NCI-H1105 (cell line): ENCODE measurements around the gene PTGES3.
"Not testable (repeated sequence)": the region's sequence is repeated elsewhere in the genome, so short reads cannot be mapped to it uniquely, and the experiment has no call there.

ENCODE experiments used
- DNase-seq: peaks from one replicate; lab custom pipeline; 2025; lab: John Stamatoyannopoulos, UW

PTGES3 gene

DNA sequence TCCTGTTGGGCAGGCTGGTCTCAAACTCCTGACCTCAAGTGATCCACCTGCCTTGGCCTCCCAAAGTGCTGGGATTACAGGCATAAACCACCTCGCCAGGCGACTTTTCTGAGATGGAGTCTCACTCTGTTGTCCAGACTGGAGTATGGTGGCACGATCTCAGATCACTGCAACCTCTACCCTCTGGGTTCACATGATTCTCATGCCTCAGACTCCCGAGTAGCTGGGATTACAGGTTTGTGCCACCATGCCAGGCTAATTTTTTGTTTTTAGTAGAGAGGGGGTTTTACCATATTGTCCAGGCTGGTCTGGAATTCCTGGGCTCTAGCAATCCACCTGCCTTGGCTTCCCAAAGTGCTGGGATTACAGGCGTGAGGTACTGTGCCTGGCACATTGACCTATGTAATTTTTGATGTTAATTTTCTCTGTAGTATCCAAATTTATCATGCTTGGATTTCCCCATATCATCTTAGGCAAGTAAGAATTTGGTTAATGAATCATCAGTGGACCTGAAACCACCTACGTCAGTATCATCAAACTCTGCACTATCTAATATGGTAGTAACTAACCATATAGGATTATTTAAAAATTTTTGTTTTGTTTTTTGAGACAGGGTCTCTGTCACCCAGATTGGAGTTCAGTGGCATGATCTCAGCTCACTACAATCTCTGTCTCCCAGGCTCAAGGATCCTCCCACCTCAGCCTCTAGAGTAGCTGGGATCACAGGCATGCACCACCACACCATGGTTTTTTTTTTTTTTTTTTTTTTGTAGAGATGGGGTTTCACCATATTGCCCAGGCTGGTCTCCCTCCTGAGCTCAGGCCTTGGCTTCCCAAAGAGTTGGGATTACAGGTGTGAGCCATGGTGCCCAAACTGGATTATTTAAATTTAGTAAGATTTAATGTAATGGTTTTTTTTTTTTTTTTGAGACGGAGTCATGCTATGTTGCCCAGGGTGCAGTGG is 30.4 kb downstream of the PTGES3 start:
- DNase-seq, result no peak

- not testable (repeated sequence) for DNase-seq
These were observed 34.3 kb downstream of the PTGES3 start for GRCh38 chr12:56653781-56654180.

DNA sequence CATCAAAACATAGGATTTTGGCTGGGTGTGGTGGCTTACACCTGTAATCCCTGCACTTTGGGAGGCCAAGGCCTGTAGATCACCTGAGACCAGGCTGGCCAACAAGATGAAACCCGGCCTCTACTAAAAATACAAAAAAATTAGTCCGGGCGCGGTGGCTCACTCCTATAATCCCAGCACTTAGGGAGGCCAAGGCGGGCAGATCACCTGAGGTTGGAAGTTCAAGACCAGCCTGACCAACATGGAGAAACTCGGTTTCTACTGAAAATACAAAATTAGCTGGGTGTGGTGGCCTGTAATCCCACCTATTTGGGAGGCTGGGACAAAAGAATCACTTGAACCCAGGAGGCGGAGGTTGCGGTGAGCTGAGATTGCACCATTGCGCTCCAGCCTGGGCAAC is 40.1 kb downstream of the PTGES3 start:
- DNase-seq, result not testable (repeated sequence)

- DNase-seq, result peak; percentile 90
These were observed 42.2 kb downstream of the PTGES3 start, which contains the start of gene ATP5F1B for GRCh38 chr12:56645717-56646446. TSS of gene ATP5F1B (minus strand) at chr12:56645984. CDS start at chr12:56645963, 21 bp downstream.

GRCh38 chr12:56645201-56645716 is 42.8 kb downstream of the PTGES3 start:
- DNase-seq, result no peak

GRCh38 chr12:56644654-56645053 is 43.4 kb downstream of the PTGES3 start:
- DNase-seq, result no peak

DNA sequence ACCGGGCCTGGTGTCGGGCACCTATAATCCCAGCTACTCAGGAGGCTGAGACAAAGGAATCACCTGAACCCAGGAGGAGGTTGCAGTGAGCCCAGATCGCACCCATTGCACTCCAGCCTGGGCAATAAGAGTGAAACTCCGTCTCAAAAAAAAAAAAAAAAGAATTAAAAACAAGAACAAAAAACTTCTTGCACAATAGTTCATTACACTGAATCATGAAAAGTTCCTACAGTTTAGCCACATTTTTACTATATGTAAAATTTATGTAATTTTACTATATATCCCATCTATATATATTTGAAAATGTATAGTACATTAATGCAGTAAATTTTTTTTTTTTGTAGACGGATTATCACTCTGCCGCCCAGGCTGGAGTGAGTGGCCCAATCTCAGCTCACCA is 46.9 kb downstream of the PTGES3 start:
- no peak for DNase-seq

GRCh38 chr12:56637621-56638020 is 50.5 kb downstream of the PTGES3 start:
- no peak for DNase-seq

DNA sequence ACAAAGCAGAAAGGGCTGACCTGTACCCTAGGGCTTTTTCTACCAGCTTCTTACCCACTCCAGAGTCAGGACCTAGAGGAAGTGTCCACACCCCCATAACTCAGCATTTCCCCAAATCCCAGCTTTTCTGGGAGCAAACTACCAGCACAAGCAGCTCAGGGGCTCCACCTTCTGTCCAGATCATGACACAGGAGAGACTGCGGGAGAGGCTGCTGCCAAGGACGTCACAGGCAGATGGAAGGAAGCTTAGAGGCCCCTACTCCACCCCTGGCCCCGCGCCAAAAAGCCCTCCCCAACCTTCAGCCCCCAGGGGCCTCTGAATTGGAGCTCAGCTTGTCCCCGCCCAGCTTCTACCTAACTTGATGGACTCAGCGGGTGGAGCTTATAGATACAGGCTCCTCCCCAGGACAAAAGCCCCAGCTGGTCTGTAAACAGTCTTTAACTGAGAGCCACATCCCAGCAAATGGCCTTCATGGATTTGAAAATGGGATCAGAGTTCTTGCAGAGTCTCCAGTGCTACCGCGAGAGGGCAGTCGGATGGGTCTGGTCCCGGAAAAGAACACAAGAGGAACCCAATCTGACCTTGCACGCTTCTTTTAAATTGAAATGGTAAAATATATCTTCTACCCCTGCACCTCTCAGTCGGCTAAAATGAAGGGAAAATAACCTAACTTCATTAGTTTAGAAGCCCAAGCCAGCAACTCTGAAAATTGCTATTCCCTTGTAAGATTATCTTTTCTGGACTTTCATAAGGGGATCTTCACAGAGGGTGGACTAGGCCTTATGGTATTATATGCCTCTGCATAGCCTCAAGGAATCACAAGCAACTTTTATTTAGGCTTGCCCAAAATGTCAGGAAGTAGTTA is 51.2 kb downstream of the PTGES3 start:
- DNase-seq, result peak; percentile 96

DNA sequence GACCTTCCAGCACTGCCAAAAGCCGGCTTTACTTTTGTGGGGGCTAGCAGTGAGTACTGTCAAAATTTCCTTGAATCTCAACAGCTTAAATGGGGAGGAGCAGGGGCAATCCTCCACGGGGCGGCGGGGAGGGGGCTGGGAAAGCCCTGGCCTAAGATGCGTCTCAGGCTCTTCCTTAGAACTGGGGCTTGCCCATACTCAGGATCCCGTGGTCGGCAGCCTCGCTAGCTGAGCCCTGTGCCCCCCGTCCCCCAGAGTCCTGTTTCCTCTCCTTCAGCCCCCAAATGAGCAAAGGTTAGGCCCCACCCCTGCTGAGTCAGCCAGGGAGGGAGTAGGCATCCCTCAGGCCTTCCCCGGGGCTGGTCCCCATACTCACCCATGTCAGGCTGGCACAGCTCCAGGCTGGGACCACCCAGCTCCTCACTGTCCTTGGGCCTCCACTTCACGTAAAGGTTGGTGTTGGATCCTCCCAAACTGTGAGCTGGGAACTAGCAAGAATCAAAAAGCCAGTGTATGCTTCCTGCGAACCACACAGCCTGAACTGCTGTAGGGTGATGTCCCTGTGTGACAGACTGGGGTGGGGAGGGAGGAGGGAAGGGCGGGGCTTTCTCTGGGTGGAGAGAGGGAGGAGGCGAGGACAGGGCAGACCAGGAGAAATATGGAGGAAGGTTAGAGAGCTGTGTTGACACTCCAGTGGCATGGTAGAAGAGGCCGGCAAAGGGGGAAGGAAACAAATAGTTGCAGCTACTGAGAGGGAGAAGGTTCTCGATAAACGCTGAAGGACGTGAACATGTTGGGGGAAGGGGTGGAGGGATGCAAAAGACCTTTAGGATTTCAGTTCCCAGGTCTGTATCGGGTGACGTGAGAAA is 52.0 kb downstream of the PTGES3 start:
- DNase-seq, result peak; percentile 32

DNA sequence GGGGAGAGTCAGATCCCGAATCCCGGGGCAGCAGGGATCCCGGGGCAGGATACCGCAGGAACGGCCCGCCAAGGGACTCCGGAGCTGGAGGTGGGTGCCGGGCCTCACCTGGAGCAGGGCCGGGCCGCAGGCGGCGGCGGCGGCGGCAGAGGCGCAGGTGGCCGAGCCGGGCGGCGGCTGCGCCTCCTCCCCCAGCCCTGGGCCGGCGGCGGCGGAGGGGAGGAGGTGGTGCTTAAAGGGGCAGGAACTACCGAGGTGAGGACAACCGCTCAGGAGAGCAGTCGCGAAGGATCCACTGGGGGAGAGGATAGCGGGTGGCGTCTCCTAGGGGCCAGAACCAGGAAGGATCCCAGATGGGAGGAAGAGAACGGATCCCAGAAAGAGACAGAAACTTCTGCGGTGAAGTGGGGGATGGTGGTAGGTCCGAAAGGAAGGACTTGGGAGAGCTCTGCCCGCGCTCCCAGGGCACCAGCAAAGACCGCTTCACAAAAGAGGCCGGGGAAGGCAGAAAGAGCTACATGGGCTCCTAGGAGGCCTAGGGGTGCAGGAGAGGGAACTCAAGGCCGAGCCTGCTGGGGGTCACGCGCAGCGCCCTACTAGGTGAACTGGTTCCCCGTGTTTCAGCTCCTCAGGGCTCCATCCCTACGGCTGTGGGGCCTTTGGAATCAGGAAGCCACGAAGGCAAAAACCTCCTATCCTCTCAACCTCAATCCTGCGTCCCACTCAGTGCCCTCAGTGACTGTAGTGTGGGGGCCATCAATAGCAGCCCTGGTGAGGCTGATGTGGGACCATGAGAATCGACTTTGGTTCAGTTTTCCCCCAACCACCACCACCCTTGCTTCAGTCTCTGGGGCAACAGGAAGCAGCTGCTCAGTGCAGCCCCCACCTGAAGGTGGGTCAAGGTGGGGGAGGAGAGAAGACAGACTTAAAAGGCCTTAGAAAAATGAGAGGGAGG is 53.0 kb downstream of the PTGES3 start:
- DNase-seq, result peak; percentile 39

DNA sequence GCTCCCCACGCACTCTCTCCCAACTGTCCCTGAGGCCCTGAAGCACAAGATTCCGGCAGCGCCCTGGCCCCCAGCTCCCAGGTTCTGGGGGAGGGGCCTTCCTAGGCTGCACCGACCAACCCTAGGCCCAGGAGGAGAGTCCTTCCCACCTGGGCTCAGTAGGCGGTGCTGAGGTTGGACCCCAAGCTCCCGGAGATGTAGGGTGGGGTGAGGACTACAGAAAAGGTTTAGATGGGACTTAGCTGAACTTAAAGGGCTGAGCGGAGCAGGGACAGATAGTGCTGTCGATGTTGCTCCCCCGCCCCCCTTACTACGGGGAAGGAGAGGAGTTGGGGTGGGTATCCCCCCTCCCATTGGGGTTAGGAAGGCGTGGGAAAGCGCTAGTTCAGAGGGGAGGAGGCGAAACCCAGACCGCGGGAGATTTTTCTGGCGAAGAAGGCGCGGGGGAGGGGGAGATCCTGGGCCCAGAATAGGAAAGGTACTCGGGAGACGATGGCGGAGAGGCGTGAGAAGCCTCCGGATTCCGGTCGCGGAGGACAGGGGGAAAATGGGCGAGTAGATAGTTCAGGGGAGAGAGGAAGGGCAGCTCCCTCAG is 53.7 kb downstream of the PTGES3 start:
- DNase-seq, result peak; percentile 52

DNA sequence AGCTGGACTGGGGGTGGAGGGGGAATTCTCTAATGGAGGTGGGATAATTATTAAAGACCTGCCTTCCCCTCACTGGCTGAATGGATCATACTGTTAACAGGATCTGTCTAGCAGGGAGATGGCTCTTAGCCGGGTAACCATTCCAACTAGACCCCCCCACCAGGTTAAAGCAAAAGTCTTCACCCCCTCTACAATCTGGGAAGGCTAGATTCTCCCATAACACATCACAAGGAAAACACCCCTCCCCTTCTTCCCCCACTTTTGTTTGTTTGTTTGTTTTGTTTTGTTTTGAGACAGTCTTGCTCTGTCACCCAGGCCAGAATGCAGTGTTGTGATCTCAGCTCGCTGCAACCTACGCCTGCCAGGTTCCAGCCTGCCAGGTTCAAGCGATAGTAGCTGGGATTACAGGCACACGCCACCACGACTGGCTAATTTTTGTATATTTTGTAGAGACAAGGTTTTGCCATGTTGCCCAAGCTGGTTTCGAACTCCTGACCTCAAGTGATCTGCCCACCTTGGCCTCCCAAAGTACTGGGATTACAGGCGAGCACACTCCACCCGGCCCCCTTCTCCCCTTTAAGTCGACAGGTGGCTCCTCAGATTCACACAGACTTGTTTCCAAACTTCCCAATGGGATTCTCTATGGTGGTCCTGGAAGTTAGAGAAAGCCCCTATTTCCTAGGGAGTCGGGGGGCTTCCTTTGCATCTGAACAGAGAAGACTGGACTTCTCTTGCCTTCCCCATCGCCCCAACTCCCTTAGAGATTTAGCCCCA is 54.4 kb downstream of the PTGES3 start:
- no peak for DNase-seq

GRCh38 chr12:56632701-56633467 is 55.2 kb downstream of the PTGES3 start:
- DNase-seq, result no peak

- DNase-seq, result no peak
These were observed 56.0 kb downstream of the PTGES3 start for GRCh38 chr12:56631790-56632700.

- peak; percentile 65 for DNase-seq
These were observed 57.9 kb downstream of the PTGES3 start, which contains the start of gene BAZ2A for GRCh38 chr12:56630180-56630632. TSS of gene BAZ2A (minus strand) at chr12:56630326. CDS start at chr12:56617530, 12,796 bp downstream.
